Upper lobe of left lung (tissue), 4 donors: ENCODE results near the gene GCNA.

Experiments
- POLR2A ChIP-seq, 4 donors: fragments of 450-650 bp; IDR thresholded peaks; one replicate each; pipeline ENCODE4 v1.5.1; 2016 to 2017; ENCODE audit warnings: antibody characterized with exemption in 4 of 4, mild to moderate bottlenecking in 2 of 4
- POLR2AphosphoS5 ChIP-seq, 2 donors: sonication (generic); formaldehyde crosslinking; IDR thresholded peaks; one replicate each; pipeline ENCODE4 v1.5.1; 2017; ENCODE audit warnings: antibody characterized with exemption in 2 of 2
- TF ChIP-seq, protein P1 (sequence below), 6 experiments: fragments of 450-650 bp in 4 of 6; fragments of 200-600 bp in 2 of 6; sonication (generic) in 2 of 6; IDR thresholded peaks; one replicate each; pipeline ENCODE4 v1.5.1; 2016 to 2019; ENCODE audit warnings: antibody characterized with exemption in 6 of 6

DNA sequence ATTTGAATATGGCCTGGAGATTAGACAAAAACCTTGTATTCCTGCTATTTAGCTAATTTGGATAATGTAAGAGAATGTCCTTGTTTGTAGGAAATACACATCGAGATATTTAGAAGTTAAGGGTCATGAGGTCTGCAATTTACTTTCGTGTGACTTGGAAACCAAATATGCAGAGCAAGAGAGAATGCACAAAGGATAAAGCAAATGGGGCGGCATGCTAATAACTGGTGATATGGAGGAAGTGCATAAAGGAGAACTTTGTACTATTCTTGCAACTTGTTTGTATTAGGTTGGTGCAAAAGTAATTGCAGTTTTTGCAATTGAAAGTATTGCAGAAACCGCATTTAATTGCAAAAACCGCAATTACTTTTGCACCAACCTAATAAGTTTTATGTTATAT lies 47.2 kb downstream of the GCNA start:
- TF ChIP-seq, protein P1, sequence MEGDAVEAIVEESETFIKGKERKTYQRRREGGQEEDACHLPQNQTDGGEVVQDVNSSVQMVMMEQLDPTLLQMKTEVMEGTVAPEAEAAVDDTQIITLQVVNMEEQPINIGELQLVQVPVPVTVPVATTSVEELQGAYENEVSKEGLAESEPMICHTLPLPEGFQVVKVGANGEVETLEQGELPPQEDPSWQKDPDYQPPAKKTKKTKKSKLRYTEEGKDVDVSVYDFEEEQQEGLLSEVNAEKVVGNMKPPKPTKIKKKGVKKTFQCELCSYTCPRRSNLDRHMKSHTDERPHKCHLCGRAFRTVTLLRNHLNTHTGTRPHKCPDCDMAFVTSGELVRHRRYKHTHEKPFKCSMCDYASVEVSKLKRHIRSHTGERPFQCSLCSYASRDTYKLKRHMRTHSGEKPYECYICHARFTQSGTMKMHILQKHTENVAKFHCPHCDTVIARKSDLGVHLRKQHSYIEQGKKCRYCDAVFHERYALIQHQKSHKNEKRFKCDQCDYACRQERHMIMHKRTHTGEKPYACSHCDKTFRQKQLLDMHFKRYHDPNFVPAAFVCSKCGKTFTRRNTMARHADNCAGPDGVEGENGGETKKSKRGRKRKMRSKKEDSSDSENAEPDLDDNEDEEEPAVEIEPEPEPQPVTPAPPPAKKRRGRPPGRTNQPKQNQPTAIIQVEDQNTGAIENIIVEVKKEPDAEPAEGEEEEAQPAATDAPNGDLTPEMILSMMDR (IDR thresholded peaks at IDR 0.05) = no peak
- TF ChIP-seq POLR2A (IDR thresholded peaks at IDR 0.05) (no peak), POLR2AphosphoS5 (IDR thresholded peaks at IDR 0.05) (no peak)
